Endometrial microvascular endothelial cells (primary cell): Measurements from ENCODE around the gene KIF21B. TPM values are rescaled to one million over a fixed set of nuclear protein-coding genes. Genes with fewer than 3 reads are reported as not detected.

Experiments used
- in situ Hi-C: cut with HindIII; loops from 2 replicates; pipeline ENCODE4 v1.10.0; 2017; ENCODE audit warnings: low sequenced_read_pairs, low pct_unique_long_range_greater_than_20kb; ENCODE audit errors: inconsistent ontology term
- total RNA-seq: library from RNA; depleted of rRNA; stranded (reverse); fragments of >200 nt; gene quantifications from one replicate; pipeline ENCODE4 v1.2.3, GENCODE V29; 2015; ENCODE audit errors: inconsistent ontology term

KIF21B gene
- total RNA-seq, 1 donor from 2014 or later = 1.6 TPM

DNA sequence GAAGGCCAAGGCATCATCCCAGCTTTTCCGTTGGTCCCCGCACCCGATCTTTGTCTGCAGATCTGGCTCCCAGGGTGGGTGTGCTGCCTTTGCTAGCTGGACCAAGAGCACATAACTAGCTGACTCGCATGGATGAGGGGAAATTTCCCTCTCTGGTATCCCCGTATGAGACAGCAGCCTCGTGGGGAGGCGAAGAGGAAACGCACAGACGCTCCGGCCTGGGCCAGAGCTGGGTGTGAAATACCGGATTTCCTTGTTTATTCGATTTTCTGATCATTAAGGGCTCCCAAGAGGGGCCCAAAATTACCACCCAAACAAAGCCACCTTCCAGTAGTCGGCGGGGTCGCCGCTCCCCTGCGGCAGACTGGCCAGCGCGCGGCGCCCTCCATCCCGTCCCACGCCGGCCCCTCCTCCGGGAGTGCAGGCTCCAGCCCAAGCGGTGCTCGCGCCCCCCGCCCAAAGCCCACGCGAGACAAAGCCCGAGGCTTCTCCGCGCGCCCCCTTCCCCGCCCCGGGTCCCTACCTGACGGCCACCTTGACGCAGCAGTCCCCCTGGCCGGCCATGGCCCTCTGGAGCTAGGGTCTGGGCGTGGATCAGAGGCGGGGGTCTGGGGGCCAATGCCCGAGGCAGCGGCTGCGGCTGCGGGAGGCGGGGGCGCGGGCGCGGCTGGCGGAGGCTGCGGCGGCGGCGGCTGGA is 546 bp downstream of the KIF21B start:
- in situ Hi-C loops = no loop called here

DNA sequence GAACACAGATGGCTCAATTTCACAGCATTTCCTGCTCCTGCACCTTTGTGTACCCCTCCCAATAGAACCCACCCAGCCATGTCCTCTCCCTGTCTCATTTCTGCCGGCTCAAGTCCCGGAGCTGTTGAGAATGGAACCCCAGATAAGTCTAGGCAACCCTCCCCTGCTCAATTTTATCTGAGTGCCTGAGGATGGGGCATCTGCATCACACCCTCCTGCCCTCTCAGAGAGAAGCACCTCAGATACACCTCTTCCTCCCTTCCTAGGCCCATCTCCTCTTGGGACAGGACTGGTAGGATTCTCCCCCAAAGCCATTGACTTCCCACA is 1.1 kb downstream of the KIF21B start:
- in situ Hi-C loops = no loop called here

DNA sequence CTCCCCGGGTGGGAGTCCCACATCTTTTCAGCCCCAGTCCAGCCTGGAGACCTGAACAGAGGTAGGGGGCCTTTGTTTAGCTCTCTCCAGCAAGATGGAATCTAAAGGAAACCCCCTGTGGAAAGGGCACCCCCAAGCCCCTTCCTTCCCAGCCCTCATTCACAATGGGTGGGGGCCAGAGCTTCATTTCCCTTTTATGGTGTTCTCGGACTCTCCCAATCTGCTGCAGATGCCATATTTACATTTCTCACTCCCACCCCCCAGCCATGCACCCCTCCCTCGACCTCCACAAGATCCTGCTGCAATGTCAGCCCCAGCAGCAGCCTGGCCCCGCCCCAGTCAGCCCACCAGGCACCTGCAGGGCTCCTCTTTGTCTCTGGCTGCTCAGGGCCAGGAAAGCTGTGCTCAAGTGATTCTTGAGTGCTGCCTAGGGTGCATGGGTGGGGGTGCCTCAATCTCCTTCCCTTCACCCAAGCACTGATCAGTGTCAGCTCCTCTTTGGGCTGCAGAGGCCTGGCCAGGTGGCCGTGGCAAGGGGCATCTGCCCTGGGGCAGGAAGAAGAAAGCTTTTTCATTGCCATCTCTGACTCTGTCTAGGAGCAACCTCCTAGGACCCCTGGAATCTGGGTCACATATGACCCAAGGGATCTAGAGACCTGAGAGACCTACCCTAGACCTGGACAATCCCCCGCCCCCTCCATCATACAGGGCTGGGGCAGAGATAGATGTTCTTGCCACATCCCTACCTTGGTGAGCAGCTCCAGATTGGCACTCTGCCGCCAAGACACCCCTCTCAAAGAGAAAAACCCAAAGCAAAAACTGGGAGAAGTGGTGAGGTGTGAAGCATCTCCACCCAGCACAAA is 1.7 kb downstream of the KIF21B start:
- in situ Hi-C loops = no loop called here

DNA sequence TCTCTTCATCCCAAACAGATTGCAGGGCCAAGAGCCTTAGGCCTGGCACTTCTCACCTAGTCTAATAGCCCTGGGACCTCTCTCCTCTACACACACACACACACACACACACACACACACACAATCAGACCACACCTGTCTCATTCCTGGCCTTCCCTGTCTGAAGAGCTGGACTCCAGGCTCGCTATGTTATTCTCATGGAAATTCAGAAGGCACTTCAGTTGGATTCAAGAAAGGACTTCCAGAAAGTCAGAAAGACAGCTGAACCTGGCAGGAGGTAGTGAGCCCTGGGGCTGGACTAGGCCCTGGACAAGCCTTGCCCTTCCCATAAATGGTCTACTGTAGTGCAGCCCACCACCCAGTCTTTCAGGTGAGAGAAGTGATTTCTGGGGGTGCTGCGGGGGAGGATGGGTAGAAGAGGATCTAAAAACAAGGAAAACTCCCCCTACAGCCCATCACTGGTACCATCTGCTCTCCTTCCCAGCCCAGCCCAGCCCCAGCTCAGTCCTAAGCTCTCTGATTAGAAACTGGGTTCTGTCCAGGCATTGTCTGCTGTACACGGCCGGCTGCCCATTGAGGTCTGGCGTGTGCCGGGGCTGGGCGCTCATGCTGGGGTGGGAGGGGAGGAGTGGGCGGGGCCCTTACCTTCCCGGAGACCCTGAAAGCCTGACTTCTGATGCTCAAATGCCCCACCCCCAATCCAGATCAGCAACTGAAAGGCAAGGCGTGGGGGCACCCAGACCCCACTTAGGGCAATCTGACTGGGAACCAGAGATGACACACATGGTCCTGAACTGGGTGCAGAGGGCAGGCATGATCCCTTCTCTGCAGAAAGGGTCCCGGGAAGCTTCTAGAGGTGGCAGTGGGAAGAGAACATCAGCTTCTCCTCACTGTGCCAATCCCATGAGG is 2.5 kb downstream of the KIF21B start:
- in situ Hi-C loops = no loop called here

DNA sequence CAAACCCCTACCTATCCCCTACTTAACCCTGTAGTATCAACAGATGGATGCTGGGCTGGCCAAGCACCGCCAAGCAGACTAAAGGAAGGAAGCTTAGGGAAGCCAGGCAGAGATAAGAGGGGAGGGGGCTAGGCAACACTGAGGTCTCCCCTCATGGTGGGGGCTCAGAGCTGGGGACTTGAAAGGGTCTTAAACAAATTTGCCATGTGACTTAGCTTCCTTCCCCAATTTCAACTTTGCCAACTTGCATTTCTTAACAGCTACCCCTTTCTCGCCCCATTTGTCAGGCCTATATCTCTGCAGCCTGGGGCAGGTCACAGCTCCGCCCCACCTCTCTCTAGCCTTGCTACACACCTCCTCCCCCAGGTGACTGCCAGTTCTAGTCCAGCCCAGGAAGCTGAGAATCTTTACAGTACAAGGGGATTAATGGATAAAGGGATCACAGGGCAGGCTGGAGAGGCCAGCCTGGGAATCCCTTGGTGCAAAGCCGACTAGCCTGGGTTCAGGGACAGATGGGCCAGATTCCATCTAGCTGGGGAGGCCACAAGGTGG is 3.4 kb downstream of the KIF21B start:
- in situ Hi-C loops = no loop called here

DNA sequence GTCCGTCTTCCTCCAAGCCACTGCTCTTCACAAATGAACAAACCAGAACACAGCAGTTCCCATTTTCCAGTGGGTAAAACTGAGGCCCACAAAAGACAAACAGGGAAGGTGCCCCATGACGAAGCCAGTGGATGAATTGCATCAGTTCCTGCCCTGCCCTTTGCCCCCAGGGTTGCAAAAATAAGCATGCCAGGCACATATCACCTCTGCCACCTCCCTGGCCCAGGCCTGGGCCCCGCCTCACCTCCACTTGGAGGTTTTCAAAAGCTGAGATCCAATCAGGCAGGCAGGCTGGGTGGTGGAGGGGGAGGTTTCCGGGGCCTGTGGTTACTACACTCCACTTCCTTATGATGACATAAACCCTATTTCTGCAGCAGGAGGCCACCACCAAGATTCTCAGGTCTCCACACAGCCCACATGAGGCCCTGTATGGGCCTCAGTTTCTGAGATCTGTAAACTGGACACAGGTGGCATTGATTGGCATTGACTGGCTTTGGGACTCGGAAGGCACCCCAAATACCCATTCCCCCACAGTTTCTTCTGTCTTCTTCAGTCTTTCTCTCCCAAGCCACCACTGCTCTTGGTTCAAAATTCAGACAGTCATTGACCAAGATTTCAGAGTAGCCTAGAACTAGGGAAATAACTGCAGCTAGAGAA is 4.1 kb downstream of the KIF21B start:
- in situ Hi-C loops = no loop called here

DNA sequence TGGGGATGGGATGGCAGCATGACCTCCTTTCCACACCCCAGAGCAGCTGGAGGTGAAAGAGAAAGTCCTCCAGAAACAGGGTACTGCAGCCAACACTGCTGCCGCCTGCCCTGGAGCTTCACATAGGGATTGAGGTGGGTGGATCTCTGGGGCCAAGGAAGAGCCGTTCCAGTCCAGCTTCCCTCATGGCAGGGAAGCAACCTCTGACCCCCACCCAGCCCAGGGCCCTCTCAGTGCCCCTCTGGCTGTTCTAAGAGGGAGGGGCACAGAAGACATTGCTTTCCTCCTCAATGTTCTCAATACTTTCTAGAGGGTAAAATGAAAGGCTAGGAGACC is 5.7 kb downstream of the KIF21B start:
- in situ Hi-C loops = no loop called here

DNA sequence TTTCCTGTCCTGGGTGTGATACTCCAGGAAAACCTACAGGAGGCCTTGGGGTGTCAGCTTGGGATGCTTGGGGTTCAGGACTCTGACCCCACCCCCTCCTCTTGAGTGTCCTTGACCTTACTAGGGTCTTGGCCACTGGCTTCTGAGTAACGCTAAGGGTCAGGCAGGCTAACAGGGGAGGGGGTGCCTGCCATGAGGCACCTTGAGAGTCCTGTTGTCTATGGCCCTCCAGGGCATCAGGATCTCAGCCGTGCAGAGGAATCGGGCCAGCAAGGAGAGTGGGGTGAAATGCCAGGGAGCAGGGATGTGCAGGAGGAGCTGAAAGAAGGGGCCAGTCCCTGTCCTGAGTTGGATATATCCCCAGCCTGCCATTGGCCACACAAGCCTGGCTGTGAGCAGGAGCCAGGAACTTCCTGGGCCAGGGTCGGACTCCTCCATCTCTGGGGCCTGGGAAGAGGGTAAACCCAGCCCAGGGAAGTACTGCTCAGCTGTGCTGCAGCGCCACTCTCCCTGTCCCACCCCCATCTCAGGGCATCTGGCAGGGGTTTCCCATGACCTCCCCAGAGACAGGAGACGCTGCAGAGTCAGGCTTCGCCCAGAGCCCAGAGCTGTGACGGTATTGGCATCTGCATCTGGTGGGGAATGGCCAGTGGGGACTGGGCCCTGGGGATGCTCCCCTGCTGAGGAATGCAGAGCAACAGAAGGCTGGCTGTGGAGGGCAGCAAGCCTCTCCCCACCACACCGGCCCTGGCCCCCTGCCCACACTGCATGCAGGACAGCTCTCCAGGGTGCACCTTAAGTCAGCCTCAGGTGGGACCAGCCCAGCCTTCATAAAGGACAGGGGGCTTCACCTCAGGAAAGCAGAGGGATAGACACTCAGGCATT is 6.3 kb downstream of the KIF21B start:
- in situ Hi-C loops = no loop called here

DNA sequence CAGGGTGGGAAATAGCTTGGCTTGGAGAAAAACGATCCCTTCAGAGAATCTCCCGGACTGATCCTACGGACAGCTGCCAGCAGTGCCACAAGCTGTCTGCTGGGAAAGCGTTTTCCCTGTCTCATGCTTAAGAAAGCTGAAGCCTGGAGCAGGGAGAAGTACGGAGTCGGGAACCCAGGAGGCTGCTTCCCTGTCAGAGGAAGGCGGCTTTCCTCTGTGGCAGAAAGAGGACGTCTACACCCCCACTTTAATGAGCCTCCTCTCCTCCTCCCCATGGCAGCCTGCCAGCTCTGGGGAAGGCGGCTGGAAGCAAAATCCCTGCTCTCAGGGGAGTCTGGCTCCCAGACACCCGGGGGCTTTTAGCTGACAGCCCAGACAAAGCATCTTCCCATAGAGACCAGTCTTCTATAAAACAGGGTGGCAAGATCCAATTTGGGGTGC is 7.3 kb downstream of the KIF21B start:
- in situ Hi-C loops = no loop called here

DNA sequence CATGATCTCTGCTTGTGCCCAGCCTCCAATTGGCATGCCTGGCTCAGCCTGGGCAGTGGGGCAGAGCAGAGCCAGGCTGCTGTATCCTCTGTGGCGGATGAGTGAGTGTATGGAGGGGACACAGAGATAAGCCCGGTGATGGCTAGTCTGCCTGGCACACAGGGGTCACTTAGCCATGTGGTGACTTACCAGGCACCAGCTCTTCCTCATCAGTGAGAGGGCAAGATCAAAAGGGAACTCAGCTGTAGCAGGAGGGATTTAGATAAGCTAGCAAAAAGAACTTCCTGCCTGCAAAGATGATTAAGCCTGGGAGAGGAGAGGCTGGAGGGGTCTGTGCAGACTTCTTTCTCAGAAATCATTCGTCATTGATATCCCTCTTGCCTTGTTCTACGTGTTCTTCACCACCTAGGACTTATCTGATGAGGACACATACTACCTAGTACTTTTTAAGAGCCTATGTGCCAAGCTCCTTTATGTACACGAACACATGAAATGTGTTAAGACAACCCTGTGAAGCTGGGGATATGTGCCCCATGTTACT is 7.9 kb downstream of the KIF21B start:
- in situ Hi-C loops = no loop called here

DNA sequence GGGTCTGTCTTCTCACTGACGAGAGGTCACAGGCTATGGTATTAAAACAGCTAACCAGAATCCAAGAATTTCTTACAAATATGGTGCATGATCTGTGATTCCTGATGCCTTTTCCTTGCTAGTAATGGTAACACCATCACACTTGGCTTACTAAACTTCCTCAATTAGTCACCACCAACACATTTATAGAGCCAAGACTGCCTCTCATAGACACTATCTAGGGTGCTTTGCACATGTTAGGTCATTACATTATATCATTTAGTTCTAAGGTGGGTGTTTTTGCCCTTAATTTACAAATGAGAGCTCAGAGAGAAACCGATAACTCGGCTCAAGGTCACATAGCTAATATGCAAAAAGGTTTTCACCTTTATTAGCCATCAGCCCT is 8.7 kb downstream of the KIF21B start:
- in situ Hi-C loops = no loop called here

DNA sequence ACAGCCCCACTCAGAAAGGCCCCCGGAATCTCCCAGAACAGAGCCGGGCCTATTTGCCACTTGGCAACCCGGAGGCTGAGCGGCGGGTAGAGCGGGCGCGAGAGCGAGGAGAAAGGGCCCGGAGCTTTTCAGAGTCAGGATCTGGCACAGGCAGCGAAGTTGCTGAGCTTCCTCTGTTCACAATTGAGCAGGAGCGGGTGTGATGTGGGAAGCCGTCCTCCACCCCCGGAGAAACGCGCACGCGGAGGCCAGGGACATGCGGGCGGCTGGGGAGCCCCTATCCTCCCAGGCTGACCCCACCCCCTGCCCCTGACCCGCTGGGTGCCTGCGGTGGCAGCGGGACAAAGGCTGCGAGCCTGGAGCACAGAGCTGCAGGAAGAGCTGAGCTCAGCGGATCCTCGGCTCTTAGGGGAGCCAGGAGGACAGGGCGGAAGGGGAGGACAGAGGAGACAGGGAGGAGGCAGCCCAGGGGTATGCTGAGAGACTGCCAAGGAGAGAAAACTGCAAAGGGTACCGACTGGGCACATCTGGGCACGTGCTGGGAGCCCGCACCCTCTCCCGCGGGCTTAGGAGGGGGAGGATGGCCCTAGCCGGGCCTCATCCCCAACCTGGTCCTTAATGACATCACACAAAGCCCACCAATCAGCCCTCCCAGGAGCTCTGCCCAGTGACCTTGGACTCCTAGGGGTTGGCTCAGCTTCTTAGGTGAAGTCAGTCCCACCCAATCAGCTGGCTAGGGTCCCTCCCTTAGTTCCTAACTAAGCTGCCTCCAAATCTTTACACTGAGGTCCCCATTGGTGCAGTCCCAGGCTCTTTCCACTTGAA is 9.3 kb downstream of the KIF21B start:
- in situ Hi-C loops = no loop called here

DNA sequence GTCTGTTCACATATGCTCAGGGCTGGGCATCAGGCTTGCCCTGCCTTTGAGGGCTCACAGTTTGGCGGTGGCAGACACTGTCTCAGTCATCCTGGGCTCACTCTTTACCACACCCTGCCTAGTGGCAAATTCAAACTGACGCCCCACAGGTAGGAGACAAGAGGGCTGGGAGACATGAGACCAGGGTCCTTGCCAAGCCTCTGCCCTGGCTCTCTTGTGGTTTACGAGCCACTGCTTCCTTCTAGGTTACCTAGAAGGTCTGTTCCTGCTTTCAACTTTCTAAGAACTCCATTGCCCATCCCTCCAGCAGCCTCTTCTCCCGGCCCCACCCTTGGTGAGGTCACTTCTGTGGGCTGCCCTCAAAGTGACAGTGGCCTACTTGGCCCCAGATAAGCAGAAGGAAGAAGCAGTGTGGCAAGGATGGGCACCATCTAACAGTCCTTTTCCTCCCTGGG is 10.5 kb downstream of the KIF21B start:
- in situ Hi-C loops = no loop called here

DNA sequence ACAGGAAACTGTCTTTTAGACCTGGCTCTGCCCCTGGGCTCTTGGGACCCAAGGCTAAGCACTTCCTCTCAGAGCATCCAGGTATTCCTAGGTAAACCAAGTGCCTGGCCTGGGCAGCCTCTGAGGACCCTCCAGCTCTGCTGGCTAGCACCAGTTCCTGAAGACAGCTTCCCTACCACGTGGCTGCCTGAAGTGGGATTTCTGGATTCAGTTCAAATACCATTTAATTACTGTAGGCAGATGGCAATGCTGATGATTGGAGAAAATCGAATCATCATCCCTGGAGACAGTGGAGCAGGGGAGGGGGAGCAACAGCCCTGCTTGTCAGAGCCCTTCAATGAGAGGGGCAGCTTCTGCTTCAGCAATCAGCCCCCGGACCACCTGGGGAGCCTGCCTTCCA is 11.9 kb downstream of the KIF21B start:
- in situ Hi-C loops = no loop called here

DNA sequence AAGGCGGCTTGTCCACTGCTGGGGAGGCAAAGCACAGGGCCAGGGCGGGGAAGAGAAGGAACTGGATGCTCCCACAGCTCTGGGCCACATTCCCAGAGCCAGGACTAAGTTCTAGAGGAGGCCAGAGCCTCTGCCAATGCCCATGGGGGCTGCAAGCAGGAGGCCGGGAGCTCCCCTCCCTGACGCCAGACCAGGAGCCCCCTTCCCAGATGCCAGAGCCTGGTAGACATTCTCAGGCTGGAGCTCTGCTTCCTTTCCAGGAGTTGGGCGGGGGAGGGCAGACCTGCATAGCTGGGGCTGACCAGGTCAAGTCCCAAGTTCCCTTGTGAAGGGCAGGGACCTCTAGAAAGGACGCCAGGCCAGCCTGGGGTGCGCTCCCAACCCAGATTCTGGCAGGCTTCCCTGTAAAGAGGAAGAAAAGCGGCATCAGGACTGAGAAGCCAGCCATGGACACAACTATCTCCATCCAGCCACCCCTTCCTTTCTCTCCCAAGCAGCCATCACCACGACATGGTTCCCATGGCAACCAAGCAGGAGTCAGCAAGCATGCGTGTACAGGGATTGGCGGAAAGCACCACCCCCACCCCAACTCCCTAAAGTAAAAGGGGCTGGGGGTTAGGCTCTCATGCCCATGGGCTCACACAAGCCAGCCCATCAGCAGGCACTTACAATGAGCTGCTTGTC is 13.4 kb downstream of the KIF21B start:
- in situ Hi-C loops = no loop called here

DNA sequence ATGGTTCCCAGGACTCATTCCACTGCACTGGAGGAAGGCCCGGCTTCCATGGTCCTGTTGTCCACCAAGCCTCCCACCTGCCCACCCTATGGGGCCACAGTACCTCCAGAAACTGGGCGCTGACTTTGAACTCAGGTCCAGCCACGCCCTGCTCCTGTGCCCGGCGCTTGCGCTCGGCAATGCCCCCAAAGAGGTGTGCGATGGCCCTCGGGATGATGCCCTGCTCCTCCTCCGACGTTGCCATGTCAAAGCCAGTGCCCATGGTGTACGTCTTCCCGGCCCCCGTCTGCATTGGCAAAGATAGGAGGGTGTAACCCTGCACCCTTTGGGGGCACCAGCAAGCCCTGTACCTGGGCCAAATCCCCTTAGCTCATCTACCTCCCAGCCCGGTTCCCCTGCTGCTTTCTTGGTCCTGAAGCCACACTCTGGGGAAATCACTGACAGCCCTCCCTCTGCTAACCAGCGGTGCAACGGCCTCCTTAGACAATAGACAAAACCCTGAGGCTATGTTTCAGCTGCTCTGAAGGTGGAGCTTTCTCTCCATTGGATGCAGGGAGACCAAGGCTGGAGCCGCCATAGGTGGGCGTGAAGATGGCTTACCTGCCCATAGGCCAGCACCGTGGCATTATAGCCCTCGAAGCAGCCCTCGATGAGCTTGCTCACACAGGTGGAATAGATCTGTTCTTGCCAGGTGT is 14.7 kb downstream of the KIF21B start:
- in situ Hi-C loops = no loop called here
